Lower leg skin (tissue), 4 donors: Measurements from ENCODE around the gene TRMT10A. TPM values are rescaled to one million over a fixed set of nuclear protein-coding genes. Genes with fewer than 3 reads are reported as not detected.

Experiments used
- DNase-seq, 2 donors: peaks; one replicate each; pipeline ENCODE4 v3.0.0-alpha.2; 2019; ENCODE audit warnings: low spot score in 2 of 2
- H3K4me3 ChIP-seq: fragments of 200-600 bp; sonication (generic); 2 replicates; pipeline ENCODE4 v1.5.1; 2017; ENCODE audit warnings: mild to moderate bottlenecking, low read depth; ENCODE audit not compliant: poor library complexity, severe bottlenecking
- CTCF ChIP-seq, 3 donors: fragments of 450-650 bp; IDR thresholded peaks; one replicate each; pipeline ENCODE4 v1.5.1; 2016; ENCODE audit warnings: antibody characterized with exemption in 3 of 3, mild to moderate bottlenecking in 3 of 3, moderate library complexity in 2 of 3
- POLR2A ChIP-seq, 2 donors: fragments of 450-650 bp; IDR thresholded peaks; one replicate each; pipeline ENCODE4 v1.6.1; 2016 to 2017; ENCODE audit warnings: antibody characterized with exemption in 2 of 2, mild to moderate bottlenecking in 1 of 2, moderate library complexity in 1 of 2
- WGBS, 2 donors: methylation state at CpG; one replicate each; pipeline ENCODE4 v1.1.5; 2018; 5-methylcytosine and 5-hydroxymethylcytosine counted together
- intact Hi-C: fragments of 100-400 bp; cut with DNase I; formaldehyde crosslinking; loops from one replicate; pipeline ENCODE4 v1.15.0; 2023; ENCODE audit warnings: low total_unique reads
- total RNA-seq, 4 donors: library from RNA; depleted of rRNA; stranded (reverse); fragments of >200 nt; gene quantifications; one replicate each; pipeline ENCODE4 v1.1.0, GENCODE V29; 2016

The TRMT10A gene
- total RNA-seq, 4 donors from 2014 or later, result 1.3 to 9.0 (median 4.7) TPM

- WGBS, 2 donors, result 54 to 58% methylated on average over 3 of the region's 3 CpGs
- TF ChIP-seq CTCF (IDR thresholded peaks at IDR 0.05) (no peak), POLR2A (IDR thresholded peaks at IDR 0.05) (no peak)
- DNase-seq, result no peak
- intact Hi-C loops, result no loop called here
- no peak overlapping the region for H3K4me3 ChIP-seq
Observed at GRCh38 chr4:99504804-99505502, 58.9 kb downstream of the TRMT10A start.

Other genes with a start within 250 kb of the TRMT10A start
- 100 to 1,000 TPM; 247 to 331 (median 292) TPM for gene ADH1B, start 242.6 kb downstream of the TRMT10A start, total RNA-seq
- 1 to 10 TPM in 1 of 4 donors, under 1 TPM in 1, not detected in 2; 0.68 to 1.2 TPM for gene ADH1C, start 211.3 kb downstream of the TRMT10A start, total RNA-seq
- under 1 TPM in 3 of 4 donors, not detected in 1; 0.34 to 0.83 (median 0.52) TPM for gene ADH7, start 128.7 kb downstream of the TRMT10A start, total RNA-seq
- not detected for gene C4orf17, start 53.0 kb downstream of the TRMT10A start, total RNA-seq
- gene MTTP, start 10.8 kb upstream of the TRMT10A start, total RNA-seq, result under 1 TPM in 2 of 4 donors, not detected in 2; 0.26 to 0.47 TPM
- under 1 TPM in 1 of 4 donors, not detected in 3; 0.06 TPM for gene C4orf54, start 93.8 kb upstream of the TRMT10A start, total RNA-seq